Esophagus squamous epithelium (tissue), 5 donors: ENCODE results near the gene ADGRG3. TPM values are rescaled to one million over a fixed set of nuclear protein-coding genes. Genes with fewer than 3 reads are reported as not detected.
"Not testable (repeated sequence)": the region's sequence is repeated elsewhere in the genome, so short reads cannot be mapped to it uniquely, and the experiment has no call there.

Experiments
- DNase-seq: peaks from one replicate; lab custom pipeline; 2025; lab: John Stamatoyannopoulos, UW
- H3K27ac ChIP-seq, 4 donors: fragments of 200-600 bp; sonication (generic); one replicate each; pipeline ENCODE4 v1.5.1; 2016 to 2019; ENCODE audit warnings: mild to moderate bottlenecking in 1 of 4
- H3K27me3 ChIP-seq, 4 donors: fragments of 200-600 bp; sonication (generic); 1 replicate in 3 of 4; 2 replicates in 1 of 4; pipeline versions ENCODE4 v1.5.1 to v1.6.0; 2017 to 2021; ENCODE audit warnings: antibody characterized with exemption in 1 of 4
- H3K36me3 ChIP-seq, 3 donors: fragments of 200-600 bp; sonication (generic); one replicate each; pipeline ENCODE4 v1.5.1; 2016 to 2019
- H3K4me1 ChIP-seq, 3 donors: fragments of 200-600 bp; sonication (generic); one replicate each; pipeline ENCODE4 v1.5.1; 2017 to 2019
- H3K4me3 ChIP-seq, 4 donors: fragments of 200-600 bp; sonication (generic); 1 replicate in 3 of 4; 2 replicates in 1 of 4; pipeline ENCODE4 v1.5.1; 2016 to 2019; ENCODE audit warnings: mild to moderate bottlenecking in 2 of 4, moderate library complexity in 1 of 4
- H3K9me3 ChIP-seq, 3 donors: fragments of 200-600 bp; sonication (generic); one replicate each; pipeline ENCODE4 v1.5.1; 2016 to 2019
- CTCF ChIP-seq, 6 experiments: fragments of 450-650 bp in 4 of 6; fragments of 200-600 bp in 2 of 6; sonication (generic) in 2 of 6; IDR thresholded peaks; one replicate each; pipeline ENCODE4 v1.5.1; 2016 to 2019; ENCODE audit warnings: antibody characterized with exemption in 6 of 6, mild to moderate bottlenecking in 4 of 6, moderate library complexity in 4 of 6
- POLR2A ChIP-seq, 4 donors: fragments of 450-650 bp; IDR thresholded peaks; one replicate each; pipeline ENCODE4 v1.6.1; 2017; ENCODE audit warnings: antibody characterized with exemption in 4 of 4, mild to moderate bottlenecking in 4 of 4, moderate library complexity in 3 of 4
- WGBS, 2 donors: methylation state at CpG; one replicate each; pipeline ENCODE4 v1.1.5; 2018; 5-methylcytosine and 5-hydroxymethylcytosine counted together
- intact Hi-C: fragments of 100-400 bp; cut with DNase I; formaldehyde crosslinking; loops from one replicate; pipeline ENCODE4 v1.15.0; 2022
- total RNA-seq, 4 donors: library from RNA; depleted of rRNA; stranded (reverse); fragments of >200 nt; gene quantifications; one replicate each; pipeline ENCODE4 v1.1.0, GENCODE V29; 2016
- donor health status: DM: yes; HTN: yes; CAD: no.

ADGRG3 gene
- total RNA-seq, 4 donors from 2014 or later, result 1.5 to 3.9 (median 2.1) TPM; not detected in 1

DNA sequence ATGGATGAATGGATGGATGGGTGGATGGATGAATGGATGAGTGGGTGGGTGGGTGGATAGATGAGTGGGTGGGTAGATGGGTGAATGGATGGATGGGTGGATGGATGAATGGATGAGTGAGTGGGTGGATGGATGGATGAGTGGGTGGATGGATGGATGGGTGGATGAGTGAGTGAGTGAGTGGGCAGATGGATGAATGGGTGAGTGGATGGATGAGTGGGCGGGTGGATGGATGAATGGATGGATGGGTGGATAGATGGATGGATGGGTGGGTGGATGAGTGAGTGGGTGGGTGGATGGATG lies 61.0 kb downstream of the ADGRG3 start:
- H3K27ac ChIP-seq, result no peak overlapping the region
- intact Hi-C loops, result no loop called here
- 76 to 85% methylated on average over 1 of the region's 1 CpG for WGBS, 2 donors

GRCh38 chr16:57729852-57730251 lies 61.7 kb downstream of the ADGRG3 start:
- H3K27ac ChIP-seq, H3K27me3 ChIP-seq, H3K9me3 ChIP-seq, H3K4me1 ChIP-seq, intact Hi-C loops, DNase-seq, H3K4me3 ChIP-seq, H3K36me3 ChIP-seq: not testable (repeated sequence)
- 85 to 86% methylated on average over 6 of the region's 6 CpGs for WGBS, 2 donors

More for the DNA sequence above, 61.0 kb downstream of the ADGRG3 start:
- Histone ChIP-seq H3K4me3 (no peak overlapping the region), H3K4me1 (peaks cover 0 to 2% (median 0%) of the 10 kb centered on the region in 3 donors), H3K9me3 (no peaks in the 10 kb centered on the region), H3K36me3 (no peaks in the 10 kb centered on the region), H3K27me3 (no peaks in the 10 kb centered on the region)
- DNase-seq, result no peak
- no peak for TF ChIP-seq CTCF (IDR thresholded peaks at IDR 0.05)
- no peak for TF ChIP-seq POLR2A (IDR thresholded peaks at IDR 0.05)

- 68 to 71% methylated on average over 9 to 10 of the region's 13 CpGs for WGBS, 2 donors
- Histone ChIP-seq H3K9me3 (no peaks in the 10 kb centered on the region), H3K27ac (no peak overlapping the region), H3K27me3 (no peaks in the 10 kb centered on the region), H3K36me3 (no peaks in the 10 kb centered on the region), H3K4me3 (no peak overlapping the region), H3K4me1 (peaks cover 6 to 13% (median 10%) of the 10 kb centered on the region in 3 donors)
- no peak for TF ChIP-seq CTCF (IDR thresholded peaks at IDR 0.05)
- TF ChIP-seq POLR2A (IDR thresholded peaks at IDR 0.05), result no peak
- intact Hi-C loops, result no loop called here
- no peak for DNase-seq
Observed at GRCh38 chr16:57730771-57731730, 62.9 kb downstream of the ADGRG3 start.

DNA sequence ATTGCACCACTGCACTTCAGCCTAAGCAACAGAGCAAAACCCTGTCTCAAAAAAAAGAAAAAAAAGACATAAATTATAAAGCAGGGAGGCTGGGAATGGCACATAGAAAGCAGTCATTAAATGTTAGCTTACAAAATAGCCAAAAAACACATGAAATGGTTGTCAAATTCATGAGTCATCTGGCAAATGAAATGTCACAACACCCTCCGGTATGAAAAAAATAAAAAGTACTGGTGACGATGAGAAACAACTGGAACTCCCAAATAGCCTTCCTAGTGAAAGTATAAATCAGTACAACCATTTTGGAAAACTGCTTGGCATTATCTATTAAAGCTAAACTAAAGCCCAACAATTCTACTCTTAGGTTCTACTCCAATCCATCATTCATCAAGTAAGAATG lies 63.9 kb downstream of the ADGRG3 start:
- Histone ChIP-seq H3K4me1 (peaks cover 15 to 23% (median 18%) of the 10 kb centered on the region in 3 donors), H3K36me3 (no peaks in the 10 kb centered on the region), H3K27me3 (no peaks in the 10 kb centered on the region), H3K9me3 (no peaks in the 10 kb centered on the region), H3K27ac (no peak overlapping the region), H3K4me3 (no peak overlapping the region)
- intact Hi-C loops, result no loop called here
- 18 to 33% methylated on average over 2 of the region's 2 CpGs for WGBS, 2 donors
- DNase-seq, result no peak
- TF ChIP-seq POLR2A (IDR thresholded peaks at IDR 0.05), result no peak
- TF ChIP-seq CTCF (IDR thresholded peaks at IDR 0.05), result no peak

- TF ChIP-seq POLR2A (IDR thresholded peaks at IDR 0.05), result no peak
- TF ChIP-seq CTCF (IDR thresholded peaks at IDR 0.05), result no peak
- Histone ChIP-seq H3K36me3 (no peaks in the 10 kb centered on the region), H3K9me3 (no peaks in the 10 kb centered on the region), H3K27me3 (no peaks in the 10 kb centered on the region), H3K4me1 (peaks cover 17 to 28% (median 21%) of the 10 kb centered on the region in 3 donors), H3K4me3 (no peak overlapping the region), H3K27ac (no peak overlapping the region)
- intact Hi-C loops, result no loop called here
- no peak for DNase-seq
- WGBS, 2 donors, result 57 to 65% methylated on average over 2 of the region's 2 CpGs
Observed at GRCh38 chr16:57732714-57733113, 64.6 kb downstream of the ADGRG3 start.
